HS-27A (cell line): ENCODE data around the gene TSPAN9.
"Not testable (repeated sequence)": the region's sequence is repeated elsewhere in the genome, so short reads cannot be mapped to it uniquely, and the experiment has no call there.

Experiments used
- DNase-seq: peaks from one replicate; pipeline ENCODE4 v3.0.0-alpha.2; 2012; ENCODE audit warnings: low read depth, missing footprints

TSPAN9 gene

GRCh38 chr12:3044141-3044630 is 33.0 kb upstream of the TSPAN9 start:
- no peak for DNase-seq

DNA sequence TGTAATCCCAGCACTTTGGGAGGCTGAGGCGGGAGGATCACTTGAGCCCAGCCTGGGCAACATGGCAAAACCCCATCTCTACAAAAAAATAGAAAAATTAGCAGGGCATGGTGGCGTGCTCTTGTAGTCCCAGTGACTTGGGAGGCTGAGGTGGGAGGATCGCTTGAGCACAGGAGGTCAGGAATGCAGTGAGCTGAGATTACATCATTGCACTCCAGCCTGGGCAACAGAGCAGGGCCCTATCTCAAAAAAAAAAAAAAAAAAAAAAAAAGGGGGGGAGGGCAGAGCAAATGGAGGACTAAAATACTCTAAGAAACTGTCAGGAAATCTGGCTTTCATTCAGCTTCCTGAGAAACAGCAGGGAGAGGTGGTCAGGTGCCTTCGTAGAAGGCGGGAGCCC is 31.7 kb upstream of the TSPAN9 start:
- DNase-seq = no peak

DNA sequence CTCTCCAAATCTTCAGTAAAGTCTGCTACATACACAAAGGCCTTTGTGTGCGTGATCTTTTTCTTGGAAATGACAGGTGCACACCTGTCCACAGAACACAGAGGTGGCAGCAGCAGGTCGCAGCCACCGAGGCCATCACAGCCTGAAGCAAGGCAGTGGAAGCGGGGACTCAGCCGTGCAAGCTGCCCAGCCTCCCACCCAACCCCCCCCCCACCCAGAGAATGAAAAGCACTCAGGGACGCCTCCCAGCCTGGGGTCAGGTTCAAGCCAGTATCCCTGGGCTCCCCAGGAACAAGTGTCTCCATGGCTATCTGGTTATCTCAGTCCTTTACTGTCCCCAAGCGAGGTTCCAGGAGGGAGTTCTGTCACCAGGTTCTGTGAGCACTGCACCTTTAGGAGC is 31.2 kb upstream of the TSPAN9 start:
- no peak for DNase-seq

- no peak for DNase-seq
These were observed 30.6 kb upstream of the TSPAN9 start for GRCh38 chr12:3046441-3047200.

- no peak for DNase-seq
These were observed 29.2 kb upstream of the TSPAN9 start for GRCh38 chr12:3047961-3048360.

- no peak for DNase-seq
These were observed 28.6 kb upstream of the TSPAN9 start for GRCh38 chr12:3048540-3048939.

- no peak for DNase-seq
These were observed 28.0 kb upstream of the TSPAN9 start for GRCh38 chr12:3049176-3049575.

DNA sequence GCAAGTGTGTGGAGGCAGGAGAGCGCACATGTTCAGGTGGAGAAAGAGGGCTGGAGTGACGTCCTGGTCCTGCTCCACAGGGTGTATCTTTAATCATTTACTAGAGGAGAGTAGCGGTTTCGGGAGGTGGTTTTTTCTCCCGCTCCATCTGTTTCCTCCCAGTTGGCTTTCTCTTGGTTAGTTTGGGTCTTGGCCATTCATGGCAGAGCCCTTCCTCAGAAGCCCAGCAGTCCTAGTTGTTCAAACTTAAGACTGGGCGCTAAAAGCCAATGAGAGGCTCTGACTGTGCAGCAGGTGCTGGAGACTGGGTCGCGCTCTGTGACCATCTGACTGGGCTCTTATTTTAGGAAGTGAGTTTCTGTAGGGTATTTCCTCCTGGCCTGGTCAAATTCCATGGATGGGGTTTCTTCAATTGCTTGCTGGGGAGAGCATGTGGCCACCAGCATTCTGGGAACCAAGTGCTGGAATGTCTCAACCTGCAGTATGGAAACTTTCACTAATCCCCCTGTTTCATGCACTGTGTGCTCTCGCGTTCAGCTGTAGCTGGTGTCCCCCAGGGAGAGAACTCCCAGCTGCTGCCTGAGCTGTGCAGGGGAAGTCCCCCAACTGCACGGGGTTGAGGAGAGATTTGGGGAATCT is 27.4 kb upstream of the TSPAN9 start:
- DNase-seq = no peak

DNA sequence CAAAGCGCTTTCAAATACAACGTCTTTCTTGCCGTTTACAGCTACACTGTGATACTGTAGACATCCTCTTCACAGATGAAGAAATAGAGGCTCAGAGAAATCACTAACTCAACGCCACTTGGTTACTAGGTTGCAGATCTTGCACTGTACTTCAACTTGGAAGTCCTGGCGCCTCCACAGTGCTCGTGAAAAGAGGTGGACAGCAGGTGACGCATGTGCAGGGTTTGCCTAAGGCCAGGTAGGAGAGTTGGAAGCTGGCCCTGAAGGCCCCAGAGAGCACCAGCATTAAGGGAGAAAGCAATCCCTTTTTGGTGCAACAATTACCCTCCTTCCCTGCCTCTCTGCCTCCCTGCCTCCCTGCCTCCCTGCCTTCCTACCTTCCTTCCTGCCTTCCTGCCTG is 22.8 kb upstream of the TSPAN9 start:
- no peak for DNase-seq

DNA sequence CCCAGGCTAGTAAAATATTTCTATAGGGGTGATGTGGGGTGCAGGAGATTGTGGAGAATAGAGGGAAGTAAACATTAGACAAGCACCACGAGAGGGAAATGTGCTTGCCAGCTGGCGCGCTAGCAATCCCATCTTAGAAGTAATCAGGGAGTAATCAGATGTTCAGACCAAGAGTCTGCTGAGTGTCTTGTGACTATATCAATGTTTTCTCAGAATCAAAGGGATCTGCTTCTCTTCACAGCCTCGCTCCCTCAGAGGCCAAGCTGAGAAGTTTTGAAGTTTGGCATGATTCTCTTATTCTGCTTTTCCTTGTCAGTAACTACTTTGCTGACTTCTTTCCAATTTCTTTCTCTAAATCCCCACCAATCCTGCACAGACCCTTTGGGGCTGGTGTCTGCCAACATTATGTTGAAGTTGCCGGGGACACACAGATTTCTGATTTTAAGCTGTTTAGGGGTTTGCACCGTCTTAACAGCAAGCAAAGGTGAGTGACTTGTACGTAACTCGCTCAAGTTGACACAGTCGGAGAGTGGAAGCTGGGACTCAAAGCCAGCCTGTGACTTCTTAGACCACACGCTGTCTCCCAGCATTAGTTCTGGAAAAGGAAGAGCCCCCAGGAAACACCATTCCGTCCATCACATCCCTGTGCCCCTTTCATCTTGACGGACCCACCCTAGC is 22.0 kb upstream of the TSPAN9 start:
- DNase-seq = no peak

GRCh38 chr12:3055704-3056467 is 21.3 kb upstream of the TSPAN9 start:
- no peak for DNase-seq

- DNase-seq = no peak
These were observed 16.1 kb upstream of the TSPAN9 start for GRCh38 chr12:3061059-3061458.

GRCh38 chr12:3061501-3062215 is 15.5 kb upstream of the TSPAN9 start:
- DNase-seq = no peak

GRCh38 chr12:3065300-3065699 is 11.9 kb upstream of the TSPAN9 start:
- DNase-seq = no peak

- not testable (repeated sequence) for DNase-seq
These were observed 11.3 kb upstream of the TSPAN9 start for GRCh38 chr12:3065846-3066245.

- no peak for DNase-seq
These were observed 7.5 kb upstream of the TSPAN9 start for GRCh38 chr12:3069714-3070113.

- DNase-seq = no peak
These were observed 6.1 kb upstream of the TSPAN9 start for GRCh38 chr12:3071107-3071506.

DNA sequence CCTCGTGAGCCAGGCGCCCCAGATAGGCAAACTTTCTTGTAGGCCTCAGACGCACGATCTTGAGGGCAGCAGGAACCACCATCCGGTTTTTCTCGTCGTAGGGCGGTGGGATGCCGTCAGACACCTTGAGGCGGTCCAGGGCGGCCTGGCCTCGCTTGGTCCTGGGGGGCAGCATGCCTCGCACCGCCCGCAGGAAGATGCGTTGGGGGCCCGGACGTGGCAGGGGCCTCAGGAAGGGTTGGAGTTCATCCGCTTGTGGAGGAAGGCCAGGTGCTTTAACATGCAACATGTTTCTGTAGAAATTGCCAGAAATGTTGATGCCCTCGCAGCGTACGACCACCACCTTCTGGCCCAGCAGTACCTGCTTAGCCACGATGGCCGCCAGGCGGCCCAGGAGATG is 5.5 kb upstream of the TSPAN9 start:
- no peak for DNase-seq

GRCh38 chr12:3073438-3074250 is 3.5 kb upstream of the TSPAN9 start:
- peak; percentile 83 for DNase-seq

GRCh38 chr12:3075315-3075714 is 1.9 kb upstream of the TSPAN9 start:
- DNase-seq = no peak

- DNase-seq = no peak
These were observed 448 bp downstream of the TSPAN9 start for GRCh38 chr12:3077572-3078081.
